Activated naive CD8-positive, alpha-beta T cell treated with anti-CD3 and anti-CD28 coated beads for 36 hours (primary cell): ENCODE results near the gene RASA1. TPM values are rescaled to one million over a fixed set of nuclear protein-coding genes. Genes with fewer than 3 reads are reported as not detected.
A peak's percentile ranks its signal among the peaks of the same experiment; 100 is the strongest.

Experiments
- DNase-seq: peaks from one replicate; pipeline ENCODE4 v3.0.0; 2021
- H3K27ac Mint-ChIP-seq: one replicate; pipeline ENCODE4 v1.8.0; 2022; ENCODE audit warnings: mild to moderate bottlenecking, moderate library complexity, mixed read lengths
- H3K27me3 Mint-ChIP-seq: one replicate; pipeline ENCODE4 v1.8.0; 2022; ENCODE audit warnings: mild to moderate bottlenecking, mixed read lengths
- H3K36me3 Mint-ChIP-seq: one replicate; pipeline ENCODE4 v1.8.0; 2021; ENCODE audit warnings: mild to moderate bottlenecking, mixed read lengths
- H3K4me1 Mint-ChIP-seq: one replicate; pipeline ENCODE4 v1.8.0; 2021; ENCODE audit warnings: mixed read lengths
- H3K4me3 Mint-ChIP-seq: one replicate; pipeline ENCODE4 v1.8.0; 2022; ENCODE audit warnings: mild to moderate bottlenecking, moderate library complexity, mixed read lengths
- H3K9me3 Mint-ChIP-seq: one replicate; pipeline ENCODE4 v1.8.0; 2022; ENCODE audit warnings: mixed read lengths
- total RNA-seq, 2 experiments: library from RNA; stranded (reverse); gene quantifications; one replicate each; pipeline ENCODE4 v1.2.3, GENCODE V29; 2021

The RASA1 gene
- total RNA-seq, 2 experiments from 2014 or later: 19.2 to 21.7 TPM

GRCh38 chr5:87311405-87312279, 44.0 kb downstream of the RASA1 start:
- DNase-seq: no peak
- no peak overlapping the region for H3K27ac Mint-ChIP-seq
- H3K9me3 Mint-ChIP-seq: peaks cover 1% of the 10 kb centered on the region
- no peak overlapping the region for H3K4me3 Mint-ChIP-seq
- H3K36me3 Mint-ChIP-seq: peaks cover 27% of the 10 kb centered on the region
- no peaks in the 10 kb centered on the region for H3K27me3 Mint-ChIP-seq
- peaks cover 48% of the 10 kb centered on the region for H3K4me1 Mint-ChIP-seq

DNA sequence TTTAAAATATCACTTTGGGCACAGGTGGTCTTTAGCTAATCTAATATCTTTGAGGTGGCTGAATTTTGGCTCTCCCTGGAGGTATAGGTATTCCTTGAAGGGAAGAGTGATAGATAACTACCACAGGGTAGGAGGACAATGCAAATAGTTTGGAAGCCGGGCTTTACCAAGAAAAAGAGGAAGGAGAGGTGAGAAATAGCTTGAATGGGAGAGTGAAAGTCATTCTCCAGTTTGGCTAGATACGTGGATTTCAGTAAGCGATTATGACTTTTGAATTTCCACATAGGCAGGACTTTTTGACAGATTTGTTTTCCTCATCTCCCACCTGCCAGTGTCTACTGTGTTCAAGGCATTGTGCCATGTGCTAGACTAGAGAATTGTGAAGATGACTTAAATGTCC, 45.5 kb downstream of the RASA1 start:
- peaks cover 4% of the 10 kb centered on the region for H3K9me3 Mint-ChIP-seq
- no peak overlapping the region for H3K27ac Mint-ChIP-seq
- no peaks in the 10 kb centered on the region for H3K27me3 Mint-ChIP-seq
- peaks cover 27% of the 10 kb centered on the region for H3K36me3 Mint-ChIP-seq
- H3K4me1 Mint-ChIP-seq: peaks cover 47% of the 10 kb centered on the region
- H3K4me3 Mint-ChIP-seq: no peak overlapping the region
- DNase-seq: no peak

- Mint-ChIP-seq H3K4me1 (peaks cover 34% of the 10 kb centered on the region), H3K4me3 (no peak overlapping the region), H3K27ac (no peak overlapping the region), H3K9me3 (peaks cover 11% of the 10 kb centered on the region), H3K27me3 (no peaks in the 10 kb centered on the region), H3K36me3 (peaks cover 38% of the 10 kb centered on the region)
- DNase-seq: no peak
These were observed 51.8 kb downstream of the RASA1 start for GRCh38 chr5:87319469-87319868.

DNA sequence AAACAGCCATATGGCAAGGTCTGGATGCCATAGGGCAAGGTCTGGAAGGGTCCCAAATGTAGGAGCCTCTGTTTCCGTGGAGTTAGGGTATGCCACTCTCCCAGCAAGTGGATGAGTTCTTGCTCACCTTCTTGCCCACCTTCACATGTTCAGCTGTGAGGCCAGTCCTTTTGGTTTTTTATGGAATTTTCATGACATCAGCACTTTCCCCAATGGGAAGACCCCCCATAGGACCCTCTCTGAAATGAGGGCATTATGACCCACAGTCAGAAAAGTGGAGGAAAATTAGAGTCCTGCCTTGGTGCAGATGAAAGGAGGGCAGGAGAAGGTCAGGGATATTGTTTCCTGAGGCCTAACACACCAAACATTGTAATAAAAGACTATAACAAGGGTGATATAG, 53.9 kb downstream of the RASA1 start:
- Mint-ChIP-seq H3K27me3 (no peaks in the 10 kb centered on the region), H3K36me3 (peaks cover 39% of the 10 kb centered on the region), H3K4me1 (peaks cover 42% of the 10 kb centered on the region), H3K9me3 (peaks cover 11% of the 10 kb centered on the region), H3K27ac (no peak overlapping the region), H3K4me3 (no peak overlapping the region)
- DNase-seq: no peak

- Mint-ChIP-seq H3K27ac (no peak overlapping the region), H3K4me1 (peaks cover 42% of the 10 kb centered on the region), H3K9me3 (peaks cover 11% of the 10 kb centered on the region), H3K27me3 (no peaks in the 10 kb centered on the region), H3K4me3 (no peak overlapping the region), H3K36me3 (peaks cover 38% of the 10 kb centered on the region)
- no peak for DNase-seq
These were observed 54.7 kb downstream of the RASA1 start for GRCh38 chr5:87322381-87322780.

- H3K9me3 Mint-ChIP-seq: no peaks in the 10 kb centered on the region
- DNase-seq: no peak
- H3K4me3 Mint-ChIP-seq: no peak overlapping the region
- peaks cover 55% of the 10 kb centered on the region for H3K4me1 Mint-ChIP-seq
- peaks cover 14% of the 10 kb centered on the region for H3K36me3 Mint-ChIP-seq
- no peaks in the 10 kb centered on the region for H3K27me3 Mint-ChIP-seq
- H3K27ac Mint-ChIP-seq: no peak overlapping the region
These were observed 60.3 kb downstream of the RASA1 start for GRCh38 chr5:87327998-87328397.

DNA sequence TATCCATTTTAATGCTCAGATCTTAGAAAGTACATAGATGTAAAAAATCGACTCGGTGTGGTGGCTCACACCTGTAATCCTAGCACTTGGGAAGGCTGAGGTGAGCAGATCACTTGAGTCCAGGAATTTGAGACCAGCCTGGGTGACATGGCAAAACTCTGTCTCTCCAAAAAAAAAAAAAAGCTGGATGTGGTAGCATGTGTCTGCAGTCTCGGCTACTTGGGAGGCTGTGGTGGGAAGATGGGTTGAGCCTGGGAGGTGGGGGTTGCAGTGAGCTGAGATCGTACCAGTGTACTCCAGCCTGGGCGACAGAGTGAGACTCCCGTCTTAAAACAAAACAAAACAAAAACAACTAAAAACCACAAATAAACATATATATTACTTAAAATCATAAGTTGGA, 61.4 kb downstream of the RASA1 start:
- no peak for DNase-seq
- H3K4me3 Mint-ChIP-seq: no peak overlapping the region
- H3K9me3 Mint-ChIP-seq: no peaks in the 10 kb centered on the region
- peaks cover 20% of the 10 kb centered on the region for H3K36me3 Mint-ChIP-seq
- H3K4me1 Mint-ChIP-seq: peaks cover 45% of the 10 kb centered on the region
- H3K27me3 Mint-ChIP-seq: no peaks in the 10 kb centered on the region
- no peak overlapping the region for H3K27ac Mint-ChIP-seq

DNA sequence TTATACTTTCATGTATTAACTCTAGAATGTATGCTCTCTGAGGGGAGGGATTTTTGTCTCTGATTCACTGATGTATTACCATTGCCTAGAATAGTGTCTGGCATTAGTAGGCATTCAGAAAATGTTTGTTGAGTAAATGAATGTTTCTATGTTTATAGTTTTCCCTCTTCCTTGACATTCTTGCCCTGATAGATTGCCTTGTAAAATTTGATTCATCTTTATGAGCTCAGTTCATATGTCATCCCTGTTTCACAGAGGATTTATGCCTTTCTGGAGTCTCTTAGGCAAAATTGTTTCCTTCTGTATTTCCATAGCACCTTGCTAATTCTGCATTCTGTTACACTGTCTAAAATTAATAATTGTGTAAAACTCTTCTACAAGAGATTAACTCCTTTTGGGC, 72.3 kb downstream of the RASA1 start:
- no peak for DNase-seq
- H3K4me3 Mint-ChIP-seq: no peak overlapping the region
- no peaks in the 10 kb centered on the region for H3K27me3 Mint-ChIP-seq
- peaks cover 8% of the 10 kb centered on the region for H3K9me3 Mint-ChIP-seq
- H3K4me1 Mint-ChIP-seq: peaks cover 21% of the 10 kb centered on the region
- H3K36me3 Mint-ChIP-seq: peaks cover 52% of the 10 kb centered on the region
- peak overlapping the region; percentile 43 for H3K27ac Mint-ChIP-seq

GRCh38 chr5:87340716-87341115, 73.0 kb downstream of the RASA1 start:
- Mint-ChIP-seq H3K4me1 (peaks cover 21% of the 10 kb centered on the region), H3K9me3 (peaks cover 8% of the 10 kb centered on the region), H3K36me3 (peaks cover 49% of the 10 kb centered on the region), H3K27ac (peak overlapping the region; percentile 92), H3K4me3 (peak overlapping the region; percentile 73), H3K27me3 (no peaks in the 10 kb centered on the region)
- no peak for DNase-seq

- Mint-ChIP-seq H3K4me3 (no peak overlapping the region), H3K9me3 (peaks cover 4% of the 10 kb centered on the region), H3K36me3 (peaks cover 25% of the 10 kb centered on the region), H3K4me1 (peaks cover 7% of the 10 kb centered on the region), H3K27me3 (no peaks in the 10 kb centered on the region), H3K27ac (no peak overlapping the region)
- DNase-seq: no peak
These were observed 79.6 kb downstream of the RASA1 start for GRCh38 chr5:87347272-87347671.

GRCh38 chr5:87347841-87348240, 80.2 kb downstream of the RASA1 start:
- no peak overlapping the region for H3K27ac Mint-ChIP-seq
- peaks cover 4% of the 10 kb centered on the region for H3K9me3 Mint-ChIP-seq
- no peak for DNase-seq
- no peaks in the 10 kb centered on the region for H3K27me3 Mint-ChIP-seq
- H3K36me3 Mint-ChIP-seq: peaks cover 22% of the 10 kb centered on the region
- H3K4me1 Mint-ChIP-seq: peaks cover 7% of the 10 kb centered on the region
- H3K4me3 Mint-ChIP-seq: no peak overlapping the region

- Mint-ChIP-seq H3K27ac (peak overlapping the region; percentile 31), H3K9me3 (no peaks in the 10 kb centered on the region), H3K36me3 (peaks cover 27% of the 10 kb centered on the region), H3K4me1 (peaks cover 16% of the 10 kb centered on the region), H3K4me3 (no peak overlapping the region), H3K27me3 (no peaks in the 10 kb centered on the region)
- no peak for DNase-seq
These were observed 86.8 kb downstream of the RASA1 start for GRCh38 chr5:87354496-87354895.

GRCh38 chr5:87359106-87359505, 91.4 kb downstream of the RASA1 start:
- Mint-ChIP-seq H3K36me3 (peaks cover 37% of the 10 kb centered on the region), H3K4me3 (no peak overlapping the region), H3K9me3 (no peaks in the 10 kb centered on the region), H3K27me3 (no peaks in the 10 kb centered on the region), H3K4me1 (peaks cover 13% of the 10 kb centered on the region), H3K27ac (no peak overlapping the region)
- DNase-seq: no peak

GRCh38 chr5:87360132-87360531, 92.4 kb downstream of the RASA1 start:
- peaks cover 36% of the 10 kb centered on the region for H3K36me3 Mint-ChIP-seq
- H3K4me3 Mint-ChIP-seq: no peak overlapping the region
- no peaks in the 10 kb centered on the region for H3K9me3 Mint-ChIP-seq
- no peaks in the 10 kb centered on the region for H3K27me3 Mint-ChIP-seq
- H3K4me1 Mint-ChIP-seq: peaks cover 12% of the 10 kb centered on the region
- no peak overlapping the region for H3K27ac Mint-ChIP-seq
- DNase-seq: no peak

DNA sequence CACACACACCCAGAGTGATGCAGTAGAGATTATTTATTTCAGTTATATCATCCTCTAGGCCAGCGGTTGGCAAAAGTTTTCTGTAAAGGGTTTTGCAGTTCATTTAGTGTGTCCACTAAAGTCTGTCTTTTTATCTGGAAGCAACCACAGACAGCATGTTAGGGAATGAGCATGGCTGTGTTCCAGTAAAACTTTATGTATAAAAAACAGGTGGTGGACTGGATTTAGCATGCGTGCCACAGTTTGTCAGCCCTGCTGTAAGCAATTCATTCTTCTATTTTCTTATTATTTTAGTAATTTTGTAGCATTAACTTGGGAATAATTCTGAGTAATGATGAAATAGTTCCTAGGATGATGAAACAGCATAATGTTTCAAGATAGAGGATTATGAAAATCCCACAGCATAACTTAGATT, 93.4 kb downstream of the RASA1 start:
- no peak overlapping the region for H3K4me3 Mint-ChIP-seq
- H3K27me3 Mint-ChIP-seq: no peaks in the 10 kb centered on the region
- no peak for DNase-seq
- H3K4me1 Mint-ChIP-seq: peaks cover 13% of the 10 kb centered on the region
- H3K27ac Mint-ChIP-seq: no peak overlapping the region
- H3K36me3 Mint-ChIP-seq: peaks cover 30% of the 10 kb centered on the region
- H3K9me3 Mint-ChIP-seq: no peaks in the 10 kb centered on the region
